ENCODE results near the gene MLANA.

- TF ChIP-seq CTCF (IDR thresholded peaks at IDR 0.05) (no peak), POLR2A (IDR thresholded peaks at IDR 0.05) (no peak), POLR2AphosphoS5 (IDR thresholded peaks at IDR 0.05) (no peak)
Measured at GRCh38 chr9:5958273-5958672, 67.6 kb downstream of the MLANA start.

Measured in upper lobe of left lung (tissue), 4 donors.